ENCODE measurements around the gene CLMP. TPM values are rescaled to one million over a fixed set of nuclear protein-coding genes. Genes with fewer than 3 reads are reported as not detected.
"Not testable (repeated sequence)": the region's sequence is repeated elsewhere in the genome, so short reads cannot be mapped to it uniquely, and the experiment has no call there.

The CLMP gene
- total RNA-seq, 2 experiments from 2014 or later: 0.25 to 0.31 TPM

DNA sequence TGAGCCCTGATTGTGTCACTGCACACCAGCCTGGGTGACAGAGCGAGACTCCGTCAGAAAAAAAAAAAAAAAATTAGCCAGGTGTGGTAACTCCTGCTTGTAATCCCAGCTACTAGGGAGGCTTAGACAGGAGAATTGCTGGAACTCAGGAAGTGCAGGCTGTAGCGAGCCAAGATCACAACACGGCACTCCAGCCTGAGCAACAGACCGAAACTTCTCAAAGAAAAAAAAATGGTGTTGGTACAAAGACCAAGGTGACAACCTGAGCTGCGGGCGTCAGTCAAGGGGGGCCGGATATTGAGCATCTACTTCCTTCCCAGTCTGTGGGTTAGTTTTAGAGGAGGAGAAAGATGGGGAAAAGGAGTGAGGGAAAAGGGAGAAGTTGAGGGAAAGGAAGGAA, 84.7 kb downstream of the CLMP start:
- H3K4me1 Mint-ChIP-seq: peaks cover 2% of the 10 kb centered on the region
- H3K9me3 Mint-ChIP-seq: no peaks in the 10 kb centered on the region
- H3K27me3 Mint-ChIP-seq: peaks cover 18% of the 10 kb centered on the region
- peak overlapping the region; percentile 10 for H3K4me3 Mint-ChIP-seq
- H3K27ac Mint-ChIP-seq: no peak overlapping the region
- ATAC-seq (ENCODE audit: low read depth) (peak; percentile 30), DNase-seq (no peak)
- H3K36me3 Mint-ChIP-seq: no peaks in the 10 kb centered on the region
- POLR2A ChIA-PET: interaction anchor here (0.7 to 2.6 kb wide), 4 partner anchors 10 to 271 kb away, joined by 3 to 8 read pairs (median 4); partner anchors contain the start of gene HSPA8

GRCh38 chr11:123107945-123108495, 87.0 kb downstream of the CLMP start:
- Mint-ChIP-seq H3K27ac (no peak overlapping the region), H3K9me3 (no peaks in the 10 kb centered on the region), H3K27me3 (peaks cover 9% of the 10 kb centered on the region), H3K4me3 (no peak overlapping the region), H3K4me1 (peaks cover 7% of the 10 kb centered on the region), H3K36me3 (no peaks in the 10 kb centered on the region)
- ATAC-seq (ENCODE audit: low read depth) (no peak), DNase-seq (no peak)
- POLR2A ChIA-PET: no interaction called here

DNA sequence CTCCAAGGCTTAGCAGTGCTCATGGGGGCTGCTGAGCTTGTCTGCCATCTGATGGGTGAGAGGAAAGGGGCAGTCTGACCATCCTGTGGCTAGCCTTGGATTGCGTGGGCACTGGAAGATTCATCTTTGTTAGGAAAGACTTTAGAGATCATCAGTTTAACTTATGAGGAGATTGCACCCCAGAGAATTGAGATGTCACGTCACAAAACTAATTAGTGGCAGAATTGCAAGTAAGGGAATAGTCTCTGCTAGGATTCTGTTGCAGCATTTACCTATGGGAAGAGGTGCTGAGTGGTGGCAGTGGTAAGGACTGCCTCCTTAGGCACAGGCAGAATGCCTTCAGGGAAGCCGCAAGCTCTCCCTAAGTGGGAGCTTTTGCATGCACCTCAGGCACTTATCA, 90.4 kb downstream of the CLMP start:
- H3K4me3 Mint-ChIP-seq: no peak overlapping the region
- DNase-seq (no peak), ATAC-seq (ENCODE audit: low read depth) (no peak)
- H3K27me3 Mint-ChIP-seq: peaks cover 9% of the 10 kb centered on the region
- H3K36me3 Mint-ChIP-seq: no peaks in the 10 kb centered on the region
- POLR2A ChIA-PET: no interaction called here
- peaks cover 13% of the 10 kb centered on the region for H3K4me1 Mint-ChIP-seq
- no peaks in the 10 kb centered on the region for H3K9me3 Mint-ChIP-seq
- H3K27ac Mint-ChIP-seq: no peak overlapping the region

DNA sequence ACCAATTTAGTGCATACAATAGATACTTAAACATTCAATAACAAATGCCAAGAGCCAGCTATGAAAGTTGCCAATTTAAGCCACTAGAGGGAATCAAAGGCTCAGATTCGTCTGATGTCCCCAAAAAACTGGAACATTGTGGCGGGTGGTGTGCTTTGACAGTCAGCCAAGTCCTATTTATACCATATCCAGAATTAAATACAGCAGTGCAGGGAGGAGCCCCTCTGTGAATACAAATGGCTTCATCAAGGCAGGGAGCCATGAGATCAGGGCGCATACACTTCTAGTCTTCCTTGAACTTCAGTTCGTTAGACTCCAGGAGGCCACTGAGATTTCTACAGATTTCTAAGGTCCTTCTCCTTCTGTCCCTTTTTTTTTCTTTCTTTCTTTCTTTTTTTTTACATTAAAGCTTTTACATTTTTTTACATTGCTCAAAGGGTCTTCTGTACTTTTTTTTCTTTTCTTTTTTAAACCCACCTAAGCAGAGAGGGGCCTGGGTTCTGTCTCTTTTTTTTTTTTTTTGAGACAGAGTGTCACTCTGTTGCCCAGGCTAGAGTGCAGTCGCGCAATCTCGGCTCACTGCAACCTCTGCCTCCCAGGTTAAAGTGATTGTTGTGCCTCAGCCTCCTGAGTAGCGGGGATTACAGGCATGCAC, 91.6 kb downstream of the CLMP start:
- Mint-ChIP-seq H3K9me3 (no peaks in the 10 kb centered on the region), H3K4me3 (no peak overlapping the region), H3K4me1 (peaks cover 13% of the 10 kb centered on the region), H3K27ac (no peak overlapping the region), H3K36me3 (no peaks in the 10 kb centered on the region), H3K27me3 (peaks cover 9% of the 10 kb centered on the region)
- DNase-seq (no peak), ATAC-seq (ENCODE audit: low read depth) (peak; percentile 70)
- POLR2A ChIA-PET: interaction anchor here (0.7 to 3.1 kb wide), 7 partner anchors 35 to 158 kb away, joined by 3 to 27 read pairs (median 3); partner anchors contain the start of gene HSPA8

GRCh38 chr11:123100379-123101085, 94.5 kb downstream of the CLMP start:
- POLR2A ChIA-PET: interaction anchor here (1.0 to 3.1 kb wide), 4 partner anchors 10 to 38 kb away, joined by 3 to 8 read pairs (median 6); partner anchors contain the start of gene HSPA8
- no peak for ATAC-seq (ENCODE audit: low read depth)
- Mint-ChIP-seq H3K27ac (peak overlapping the region; percentile 73), H3K9me3 (no peaks in the 10 kb centered on the region), H3K4me1 (peaks cover 13% of the 10 kb centered on the region), H3K36me3 (no peaks in the 10 kb centered on the region), H3K4me3 (peak overlapping the region; percentile 12), H3K27me3 (peaks cover under 1% of the 10 kb centered on the region)
- no peak for DNase-seq

DNA sequence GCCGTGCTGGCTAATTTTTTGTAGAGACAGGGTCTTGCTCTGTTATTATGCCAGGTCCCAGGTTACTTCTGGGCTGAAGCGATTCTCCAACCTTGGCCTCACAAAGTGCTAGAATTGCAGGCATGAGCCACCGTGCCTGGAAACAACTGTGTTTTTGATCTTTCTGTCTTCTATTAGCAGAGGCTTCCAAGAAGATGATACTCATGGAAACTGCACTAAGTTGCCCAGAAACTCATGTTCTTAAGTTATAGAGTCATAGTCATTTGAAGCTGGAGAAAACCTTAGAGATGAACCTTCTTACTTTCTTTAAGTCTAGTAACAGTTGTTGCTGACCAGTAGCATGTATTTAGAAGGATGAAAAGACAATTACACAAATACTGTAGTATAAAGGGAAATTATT, 96.1 kb downstream of the CLMP start:
- H3K36me3 Mint-ChIP-seq: no peaks in the 10 kb centered on the region
- H3K27me3 Mint-ChIP-seq: peaks cover 3% of the 10 kb centered on the region
- no peaks in the 10 kb centered on the region for H3K9me3 Mint-ChIP-seq
- H3K4me3 Mint-ChIP-seq: no peak overlapping the region
- no peak for DNase-seq
- no peak for ATAC-seq (ENCODE audit: low read depth)
- POLR2A ChIA-PET: interaction anchor here (0.9 kb wide), 1 partner anchor 10 kb away, joined by 4 read pairs; no protein-coding TSS in a partner anchor
- peaks cover 12% of the 10 kb centered on the region for H3K4me1 Mint-ChIP-seq
- H3K27ac Mint-ChIP-seq: no peak overlapping the region

DNA sequence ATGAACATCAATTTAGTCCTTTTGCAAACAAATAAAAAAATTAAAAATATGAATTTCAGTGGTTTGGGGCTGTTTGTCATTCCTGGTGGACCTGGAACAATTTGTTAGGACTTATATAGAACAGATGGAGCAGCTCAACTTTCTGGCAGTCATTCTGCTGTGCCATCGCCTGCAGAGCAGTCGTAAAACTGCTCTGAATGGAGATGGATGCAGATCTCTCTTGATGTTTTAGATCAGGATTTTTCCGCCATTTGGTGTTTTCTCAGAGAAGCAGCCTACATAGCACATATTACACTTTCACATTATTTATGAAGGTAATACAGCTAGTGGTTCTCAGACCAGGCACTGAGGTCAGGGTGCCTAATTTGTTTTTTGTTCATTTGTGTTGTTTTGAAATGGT, 101.3 kb downstream of the CLMP start:
- DNase-seq: no peak
- POLR2A ChIA-PET: interaction anchor here (1.2 to 1.4 kb wide), 3 partner anchors 31 to 40 kb away, joined by 3 read pairs; partner anchors contain the start of gene HSPA8
- Mint-ChIP-seq H3K9me3 (no peaks in the 10 kb centered on the region), H3K4me1 (no peaks in the 10 kb centered on the region), H3K27ac (no peak overlapping the region), H3K27me3 (peaks cover 3% of the 10 kb centered on the region), H3K36me3 (no peaks in the 10 kb centered on the region), H3K4me3 (no peak overlapping the region)
- ATAC-seq (ENCODE audit: low read depth): no peak

DNA sequence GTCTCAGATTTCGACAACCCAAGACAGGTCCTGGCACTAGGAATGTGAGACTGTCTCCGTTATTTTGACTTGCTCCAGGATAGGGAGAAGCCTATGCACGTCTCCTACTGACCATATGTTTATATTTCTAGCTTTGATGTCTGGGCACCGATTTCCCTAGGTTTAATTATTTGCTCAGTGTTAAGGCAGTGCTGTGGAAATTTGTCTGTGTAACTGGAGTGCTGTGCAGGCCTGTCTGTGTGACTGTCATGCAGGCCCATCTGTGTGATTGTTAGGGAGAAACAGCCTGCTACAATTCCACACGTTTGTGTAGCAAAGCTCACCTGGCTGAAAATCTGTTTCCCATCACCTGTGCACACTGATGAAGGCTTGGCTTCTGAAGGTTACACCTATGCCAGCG, 103.5 kb downstream of the CLMP start:
- POLR2A ChIA-PET: interaction anchor here (12.6 kb wide), 1 partner anchor 26 kb away, joined by 178 read pairs; the partner anchor contains the start of gene HSPA8
- no peaks in the 10 kb centered on the region for H3K9me3 Mint-ChIP-seq
- peaks cover 12% of the 10 kb centered on the region for H3K4me1 Mint-ChIP-seq
- ATAC-seq (ENCODE audit: low read depth) (no peak), DNase-seq (no peak)
- no peak overlapping the region for H3K4me3 Mint-ChIP-seq
- H3K27me3 Mint-ChIP-seq: peaks cover 3% of the 10 kb centered on the region
- no peak overlapping the region for H3K27ac Mint-ChIP-seq
- H3K36me3 Mint-ChIP-seq: no peaks in the 10 kb centered on the region

DNA sequence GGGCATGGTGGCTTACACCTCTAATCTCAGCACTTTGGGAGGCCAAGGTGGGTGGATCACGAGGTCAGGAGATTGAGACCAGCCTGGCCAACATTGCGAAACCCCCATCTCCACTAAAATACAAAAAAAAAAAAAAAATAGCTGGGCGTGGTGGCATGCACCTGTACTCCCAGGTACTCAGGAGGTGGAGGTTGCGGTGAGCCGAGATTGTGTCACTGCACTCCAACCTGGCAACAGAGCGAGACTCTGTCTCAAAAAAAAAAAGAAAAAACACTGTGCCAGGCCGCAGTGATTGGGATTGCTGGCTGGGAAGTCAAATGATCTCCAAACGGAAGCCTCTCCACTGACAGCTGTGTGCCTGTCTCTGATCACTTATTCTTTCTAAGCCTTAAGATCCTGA, 104.9 kb downstream of the CLMP start:
- H3K27ac Mint-ChIP-seq; ATAC-seq (ENCODE audit: low read depth); H3K4me3 Mint-ChIP-seq; H3K27me3 Mint-ChIP-seq; H3K36me3 Mint-ChIP-seq; H3K9me3 Mint-ChIP-seq; DNase-seq: not testable (repeated sequence)
- POLR2A ChIA-PET: interaction anchor here (0.6 to 12.6 kb wide), 4 partner anchors 25 to 385 kb away, joined by 3 to 178 read pairs (median 3); partner anchors contain the start of gene HSPA8
- H3K4me1 Mint-ChIP-seq: peaks cover 19% of the 10 kb centered on the region

DNA sequence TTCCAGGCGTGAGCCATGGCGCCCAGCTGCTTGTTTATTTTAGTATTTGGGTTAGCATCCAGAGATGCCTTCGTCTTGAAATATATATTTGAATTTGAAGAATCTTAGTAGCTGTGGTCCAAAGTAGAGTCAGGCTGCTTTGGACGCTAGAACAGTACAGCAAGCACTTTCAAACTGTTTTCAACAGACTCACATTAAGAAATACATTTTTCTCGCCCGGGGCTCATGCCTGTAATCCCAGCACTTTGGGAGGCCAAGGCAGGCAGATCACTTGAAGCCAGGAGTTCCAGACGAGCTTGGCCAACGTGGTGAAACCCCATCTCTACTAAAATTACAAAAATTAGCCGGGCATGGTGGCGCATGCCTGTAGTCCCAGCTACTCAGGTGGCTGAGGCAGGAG, 106.2 kb downstream of the CLMP start:
- not testable (repeated sequence) for H3K9me3 Mint-ChIP-seq, H3K4me3 Mint-ChIP-seq
- peaks cover 20% of the 10 kb centered on the region for H3K4me1 Mint-ChIP-seq

DNA sequence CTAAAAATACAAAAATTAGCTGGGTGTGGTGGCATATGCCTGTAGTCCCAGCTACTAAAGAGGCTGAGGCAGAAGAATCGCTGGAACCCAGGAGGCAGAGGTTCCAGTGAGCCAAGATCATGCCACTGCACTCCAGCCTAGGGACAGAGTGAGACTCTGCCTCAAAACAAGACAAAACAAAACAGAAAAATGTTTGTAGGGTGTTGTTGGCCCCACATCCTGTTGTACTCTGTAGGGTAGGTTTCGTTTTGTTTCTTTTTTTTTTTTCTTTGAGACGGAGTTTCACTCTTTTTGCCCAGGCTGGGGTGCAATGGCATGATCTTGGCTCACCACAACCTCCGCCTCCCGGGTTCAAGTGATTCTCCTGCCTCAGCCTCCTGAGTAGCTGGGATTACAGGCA, 107.4 kb downstream of the CLMP start:
- peak; percentile 97 for ATAC-seq (ENCODE audit: low read depth)
- Mint-ChIP-seq H3K4me3 (peak overlapping the region; percentile 70), H3K4me1 (peaks cover 31% of the 10 kb centered on the region), H3K27ac (peak overlapping the region; percentile 92)
- DNase-seq: peak; percentile 48
- H3K36me3 Mint-ChIP-seq, H3K9me3 Mint-ChIP-seq, H3K27me3 Mint-ChIP-seq: not testable (repeated sequence)
- POLR2A ChIA-PET: interaction anchor here (0.6 to 12.6 kb wide), 6 partner anchors 13 to 486 kb away, joined by 3 to 178 read pairs (median 3); partner anchors contain the start of gene HSPA8

More for the DNA sequence above, 106.2 kb downstream of the CLMP start:
- not testable (repeated sequence) for H3K36me3 Mint-ChIP-seq; DNase-seq; ATAC-seq (ENCODE audit: low read depth); H3K27me3 Mint-ChIP-seq
- peak overlapping the region; percentile 60 for H3K27ac Mint-ChIP-seq
- POLR2A ChIA-PET: interaction anchor here (1.3 to 12.6 kb wide), 4 partner anchors 10 to 32 kb away, joined by 3 to 178 read pairs (median 5); partner anchors contain the start of gene HSPA8

DNA sequence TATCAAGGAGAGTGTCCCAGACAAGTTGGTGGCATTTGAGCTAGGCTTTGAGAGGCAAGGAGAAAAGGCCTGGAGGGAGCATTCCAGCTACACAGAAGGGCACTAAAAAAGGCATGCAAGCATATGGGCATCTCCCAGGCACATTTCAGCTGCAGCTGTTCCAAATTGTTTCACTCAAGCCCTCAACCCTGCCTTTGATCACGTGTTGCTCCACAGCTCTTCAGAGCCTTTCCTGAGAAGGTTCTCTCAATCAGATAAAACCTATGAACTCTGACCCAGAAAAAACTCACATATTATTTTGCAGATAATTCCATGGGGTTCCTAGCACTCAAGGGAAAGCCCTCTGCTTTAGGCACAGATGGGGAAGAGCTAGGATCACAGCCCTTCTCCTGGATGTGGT, 108.7 kb downstream of the CLMP start:
- POLR2A ChIA-PET: interaction anchor here (0.9 to 12.6 kb wide), 2 partner anchors 21 to 23 kb away, joined by 3 to 178 read pairs; partner anchors contain the start of gene HSPA8
- H3K9me3 Mint-ChIP-seq: no peaks in the 10 kb centered on the region
- peaks cover 31% of the 10 kb centered on the region for H3K4me1 Mint-ChIP-seq
- peak overlapping the region; percentile 92 for H3K27ac Mint-ChIP-seq
- DNase-seq (no peak), ATAC-seq (ENCODE audit: low read depth) (no peak)
- no peaks in the 10 kb centered on the region for H3K27me3 Mint-ChIP-seq
- H3K36me3 Mint-ChIP-seq: no peaks in the 10 kb centered on the region
- peak overlapping the region; percentile 44 for H3K4me3 Mint-ChIP-seq

DNA sequence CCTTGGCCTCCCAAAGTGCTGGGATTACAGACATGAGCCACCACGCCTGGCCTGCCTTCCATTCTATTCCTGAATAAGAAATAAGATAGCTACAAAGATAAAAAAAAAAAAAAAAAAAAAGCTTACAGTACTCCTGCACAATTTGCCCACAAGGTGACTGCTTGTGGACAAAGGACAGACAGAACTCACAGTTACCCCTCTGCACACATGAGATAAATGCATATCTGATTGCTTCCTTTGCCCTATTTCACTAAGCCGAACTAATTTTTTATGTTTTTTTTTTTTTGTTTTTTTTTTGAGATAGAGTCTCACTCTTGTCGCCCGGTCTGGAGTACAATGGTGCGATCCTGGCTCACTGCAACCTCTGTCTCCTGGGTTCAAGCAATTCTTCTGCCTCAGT, 109.6 kb downstream of the CLMP start:
- POLR2A ChIA-PET: interaction anchor here (0.7 to 12.6 kb wide), 2 partner anchors 20 to 416 kb away, joined by 5 to 178 read pairs; partner anchors contain the start of gene HSPA8
- no peak overlapping the region for H3K27ac Mint-ChIP-seq

More for the DNA sequence above, 109.6 kb downstream of the CLMP start:
- ATAC-seq (ENCODE audit: low read depth) (no peak), DNase-seq (no peak)
- Mint-ChIP-seq H3K9me3 (no peaks in the 10 kb centered on the region), H3K36me3 (no peaks in the 10 kb centered on the region), H3K27me3 (no peaks in the 10 kb centered on the region), H3K4me3 (no peak overlapping the region), H3K4me1 (peaks cover 31% of the 10 kb centered on the region)

All from activated naive CD8-positive, alpha-beta T cell treated with anti-CD3 and anti-CD28 coated beads, Interleukin-2, amount 10 ng/mL, durations not matched to agents 7 days and 5 days (primary cell).